OCI-LY1 (cell line): Measurements from ENCODE around the gene TRAPPC2L.

Experiments used
- H2AFZ ChIP-seq: fragments of 200-600 bp; sonication (generic), shearing (Covaris generic); 2 replicates; pipeline ENCODE4 v1.6.0; 2014; ENCODE audit warnings: antibody characterized with exemption, mild to moderate bottlenecking, low read length
- H3F3A ChIP-seq: fragments of 200-600 bp; sonication (generic), shearing (Covaris generic); 2 replicates; pipeline ENCODE4 v1.6.0; 2014; ENCODE audit warnings: mild to moderate bottlenecking, antibody characterized with exemption, low read length, moderate library complexity; ENCODE audit not compliant: insufficient read depth
- H3K27ac ChIP-seq: fragments of 200-600 bp; sonication (generic); 2 replicates; pipeline ENCODE4 v1.5.1; 2014; ENCODE audit warnings: low read length, mixed run types, mild to moderate bottlenecking, low read depth; ENCODE audit not compliant: poor library complexity, severe bottlenecking
- H3K27me3 ChIP-seq: fragments of 200-600 bp; sonication (generic); 2 replicates; pipeline ENCODE4 v1.6.0; 2014; ENCODE audit warnings: antibody characterized with exemption, mild to moderate bottlenecking, low read length, moderate library complexity; ENCODE audit not compliant: insufficient read depth
- H3K36me3 ChIP-seq: fragments of 200-600 bp; sonication (generic); 2 replicates; pipeline ENCODE4 v1.6.1; 2014; ENCODE audit warnings: mild to moderate bottlenecking, antibody characterized with exemption, low read length, moderate library complexity, mixed read lengths; ENCODE audit not compliant: insufficient read depth
- H3K4me1 ChIP-seq: fragments of 200-600 bp; sonication (generic); 2 replicates; pipeline ENCODE4 v1.5.1; 2014; ENCODE audit warnings: mild to moderate bottlenecking, low read length, moderate library complexity; ENCODE audit not compliant: insufficient read depth, severe bottlenecking
- H3K4me2 ChIP-seq: fragments of 200-600 bp; sonication (generic), shearing (Covaris generic); 2 replicates; pipeline ENCODE4 v1.6.1; 2014; ENCODE audit warnings: low read length
- H3K4me3 ChIP-seq: fragments of 200-600 bp; sonication (generic); 2 replicates; pipeline ENCODE4 v1.5.1; 2014; ENCODE audit warnings: low read length, low read depth, mild to moderate bottlenecking, mixed read lengths; ENCODE audit not compliant: poor library complexity, severe bottlenecking
- H3K79me2 ChIP-seq: fragments of 200-600 bp; shearing (Covaris generic); 2 replicates; pipeline ENCODE4 v1.6.1; 2016; ENCODE audit warnings: mixed run types, low read length, mixed read lengths; ENCODE audit not compliant: insufficient read depth
- H3K9ac ChIP-seq: fragments of 200-600 bp; sonication (generic), shearing (Covaris generic); 2 replicates; pipeline ENCODE4 v1.6.1; 2014; ENCODE audit warnings: mild to moderate bottlenecking, low read length, mixed read lengths
- H3K9me2 ChIP-seq: fragments of 200-600 bp; sonication (generic), shearing (Covaris generic); 2 replicates; pipeline ENCODE4 v1.6.1; 2014; ENCODE audit warnings: low read depth, mild to moderate bottlenecking, low read length, mixed read lengths
- H3K9me3 ChIP-seq: fragments of 200-600 bp; shearing (Covaris generic); 2 replicates; pipeline ENCODE4 v1.6.1; 2014; ENCODE audit warnings: low read length, mixed read lengths
- H4K20me1 ChIP-seq: fragments of 200-600 bp; sonication (generic), shearing (Covaris generic); 2 replicates; pipeline ENCODE4 v1.6.0; 2016; ENCODE audit warnings: mild to moderate bottlenecking, low read length; ENCODE audit not compliant: insufficient read depth
- EZH2 ChIP-seq: fragments of 200-600 bp; sonication (generic), shearing (Covaris generic); IDR thresholded peaks from 2 replicates; pipeline ENCODE4 v1.8.0; 2017; ENCODE audit warnings: borderline replicate concordance, mixed run types, mild to moderate bottlenecking, antibody characterized with exemption, low read length, moderate library complexity, mixed read lengths
- TF ChIP-seq, protein P1 (sequence below): fragments of 200-600 bp; sonication (generic), shearing (Covaris generic); IDR thresholded peaks from 2 replicates; pipeline ENCODE4 v1.5.1; 2017; ENCODE audit warnings: mild to moderate bottlenecking, antibody characterized with exemption, low read length, moderate library complexity, mixed read lengths

Gene TRAPPC2L

DNA sequence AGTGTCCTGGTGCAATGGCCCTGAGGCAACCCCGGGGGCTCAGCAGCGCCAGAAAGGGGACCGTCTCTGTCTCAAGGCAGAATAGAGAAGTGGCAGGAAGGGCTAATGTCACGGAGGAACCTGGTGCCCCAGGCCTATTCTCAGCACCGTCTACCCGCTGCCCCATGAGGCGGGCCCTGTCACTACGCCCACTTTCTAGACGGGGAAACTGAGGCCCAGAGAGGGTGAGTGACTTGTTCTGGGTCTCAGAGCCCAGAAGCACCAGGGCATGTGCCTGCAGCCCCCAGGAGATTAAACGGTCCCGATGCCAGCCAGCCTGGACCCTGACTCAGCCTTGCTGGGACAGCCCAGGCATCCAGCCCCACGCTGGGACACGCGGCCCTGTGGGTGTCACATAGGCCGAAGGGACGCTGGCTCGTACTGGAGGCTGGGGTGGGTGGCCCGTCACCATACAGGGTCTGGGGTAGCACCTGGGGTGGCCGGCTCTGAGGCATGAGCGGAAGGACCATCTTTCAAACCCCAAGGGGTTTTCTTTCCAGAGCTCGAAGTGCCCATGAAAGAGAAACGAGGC is 49.7 kb downstream of the TRAPPC2L start:
- Histone ChIP-seq H3F3A (no peaks in the 10 kb centered on the region), H3K4me1 (peaks cover 5% of the 10 kb centered on the region), H4K20me1 (no peaks in the 10 kb centered on the region), H2AFZ (no peak overlapping the region), H3K36me3 (no peaks in the 10 kb centered on the region), H3K9ac (no peak overlapping the region), H3K4me3 (no peak overlapping the region), H3K27me3 (no peaks in the 10 kb centered on the region), H3K79me2 (no peaks in the 10 kb centered on the region), H3K27ac (no peak overlapping the region), H3K4me2 (no peak overlapping the region), H3K9me3 (no peaks in the 10 kb centered on the region), H3K9me2 (no peaks in the 10 kb centered on the region)
- TF ChIP-seq, protein P1, sequence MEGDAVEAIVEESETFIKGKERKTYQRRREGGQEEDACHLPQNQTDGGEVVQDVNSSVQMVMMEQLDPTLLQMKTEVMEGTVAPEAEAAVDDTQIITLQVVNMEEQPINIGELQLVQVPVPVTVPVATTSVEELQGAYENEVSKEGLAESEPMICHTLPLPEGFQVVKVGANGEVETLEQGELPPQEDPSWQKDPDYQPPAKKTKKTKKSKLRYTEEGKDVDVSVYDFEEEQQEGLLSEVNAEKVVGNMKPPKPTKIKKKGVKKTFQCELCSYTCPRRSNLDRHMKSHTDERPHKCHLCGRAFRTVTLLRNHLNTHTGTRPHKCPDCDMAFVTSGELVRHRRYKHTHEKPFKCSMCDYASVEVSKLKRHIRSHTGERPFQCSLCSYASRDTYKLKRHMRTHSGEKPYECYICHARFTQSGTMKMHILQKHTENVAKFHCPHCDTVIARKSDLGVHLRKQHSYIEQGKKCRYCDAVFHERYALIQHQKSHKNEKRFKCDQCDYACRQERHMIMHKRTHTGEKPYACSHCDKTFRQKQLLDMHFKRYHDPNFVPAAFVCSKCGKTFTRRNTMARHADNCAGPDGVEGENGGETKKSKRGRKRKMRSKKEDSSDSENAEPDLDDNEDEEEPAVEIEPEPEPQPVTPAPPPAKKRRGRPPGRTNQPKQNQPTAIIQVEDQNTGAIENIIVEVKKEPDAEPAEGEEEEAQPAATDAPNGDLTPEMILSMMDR: no peak
- TF ChIP-seq EZH2: no peak

DNA sequence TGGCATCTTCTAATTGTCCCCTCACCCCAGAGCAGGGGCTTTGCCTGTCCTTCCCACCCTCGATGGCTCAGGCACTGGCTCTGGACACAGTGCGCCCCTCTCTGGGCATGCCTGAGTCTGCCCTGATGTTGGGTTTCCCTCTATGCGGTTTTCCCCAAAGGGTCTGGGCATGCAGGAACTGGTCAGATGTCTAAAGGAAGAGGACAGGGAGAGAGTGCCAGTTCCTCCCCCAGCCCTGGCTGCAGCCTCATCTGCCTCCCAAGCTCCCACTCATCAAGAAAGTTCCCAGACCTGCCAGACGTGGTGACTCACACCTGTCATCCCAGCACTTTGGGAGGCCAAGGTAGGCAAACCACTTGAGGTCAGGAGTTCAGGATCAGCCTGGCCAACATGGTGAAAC is 50.8 kb downstream of the TRAPPC2L start:
- Histone ChIP-seq H3K4me3 (no peak overlapping the region), H3K27me3 (no peaks in the 10 kb centered on the region), H3K4me2 (no peak overlapping the region), H3K4me1 (peaks cover 6% of the 10 kb centered on the region), H4K20me1 (no peaks in the 10 kb centered on the region), H3K36me3 (no peaks in the 10 kb centered on the region), H2AFZ (no peak overlapping the region), H3K9me3 (no peaks in the 10 kb centered on the region), H3F3A (no peaks in the 10 kb centered on the region), H3K27ac (no peak overlapping the region), H3K9me2 (no peaks in the 10 kb centered on the region), H3K79me2 (no peaks in the 10 kb centered on the region), H3K9ac (no peak overlapping the region)
- no peak for TF ChIP-seq EZH2
- TF ChIP-seq, protein P1: no peak

DNA sequence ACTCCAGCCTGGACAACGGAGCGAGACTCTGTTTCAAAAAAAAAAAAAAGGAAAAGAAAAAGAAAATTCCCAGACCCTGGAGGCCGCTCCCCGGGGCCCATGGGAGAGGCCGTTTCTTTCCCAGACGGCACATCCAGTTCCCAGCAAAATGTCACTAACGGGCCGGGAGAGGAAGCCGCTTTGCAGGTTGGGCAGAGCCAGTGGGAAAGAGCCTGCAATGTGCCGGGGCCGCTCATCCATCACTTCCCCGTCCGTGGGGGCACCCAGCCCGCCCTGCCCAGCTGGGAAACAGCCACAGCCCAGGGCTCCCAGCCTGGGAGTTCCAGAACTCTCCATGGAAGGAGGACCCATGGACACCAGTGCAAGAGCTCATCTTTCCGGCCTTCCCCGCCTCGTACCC is 51.4 kb downstream of the TRAPPC2L start:
- no peaks in the 10 kb centered on the region for H3K9me3 ChIP-seq
- H4K20me1 ChIP-seq: no peaks in the 10 kb centered on the region
- no peak overlapping the region for H3K4me2 ChIP-seq
- no peak overlapping the region for H3K9ac ChIP-seq
- peaks cover 6% of the 10 kb centered on the region for H3K4me1 ChIP-seq
- no peaks in the 10 kb centered on the region for H3K27me3 ChIP-seq
- H3F3A ChIP-seq: no peaks in the 10 kb centered on the region
- H3K4me3 ChIP-seq: no peak overlapping the region
- H2AFZ ChIP-seq: no peak overlapping the region
- no peak for TF ChIP-seq EZH2
- TF ChIP-seq, protein P1: no peak
- no peaks in the 10 kb centered on the region for H3K9me2 ChIP-seq
- H3K79me2 ChIP-seq: no peaks in the 10 kb centered on the region
- no peak overlapping the region for H3K27ac ChIP-seq
- peaks cover 4% of the 10 kb centered on the region for H3K36me3 ChIP-seq
